ENCODE measurements around the gene ERVFRD-1.

The ERVFRD-1 gene

GRCh38 chr6:11110921-11111768, at the start of gene ERVFRD-1:
ERVFRD-1 (minus strand) TSS chr6:11111725; CDS start chr6:11105310, 6,415 bp downstream.
- peak; percentile 17 for DNase-seq

GRCh38 chr6:11160199-11160598, 48.7 kb upstream of the ERVFRD-1 start:
- DNase-seq: no peak

- DNase-seq: no peak
Observed at GRCh38 chr6:11155589-11155988, 44.1 kb upstream of the ERVFRD-1 start.

- DNase-seq: no peak
Observed at GRCh38 chr6:11153447-11153846, 41.9 kb upstream of the ERVFRD-1 start.

GRCh38 chr6:11152581-11152980, 41.1 kb upstream of the ERVFRD-1 start:
- DNase-seq: no peak

GRCh38 chr6:11151488-11151887, 40.0 kb upstream of the ERVFRD-1 start:
- no peak for DNase-seq

- no peak for DNase-seq
Observed at GRCh38 chr6:11149551-11149950, 38.0 kb upstream of the ERVFRD-1 start.

GRCh38 chr6:11146117-11146826, 34.7 kb upstream of the ERVFRD-1 start:
- no peak for DNase-seq

GRCh38 chr6:11144393-11144851, 32.9 kb upstream of the ERVFRD-1 start:
- DNase-seq: peak; percentile 84

- peak; percentile 20 for DNase-seq
Observed at GRCh38 chr6:11143394-11144371, 32.2 kb upstream of the ERVFRD-1 start.

GRCh38 chr6:11142296-11143027, 30.9 kb upstream of the ERVFRD-1 start:
- DNase-seq: no peak

GRCh38 chr6:11141295-11141694, 29.8 kb upstream of the ERVFRD-1 start:
- DNase-seq: no peak

- no peak for DNase-seq
Observed at GRCh38 chr6:11140056-11140455, 28.5 kb upstream of the ERVFRD-1 start.

- DNase-seq: no peak
Observed at GRCh38 chr6:11139051-11139960, 27.8 kb upstream of the ERVFRD-1 start.

GRCh38 chr6:11136809-11137208, 25.3 kb upstream of the ERVFRD-1 start:
- no peak for DNase-seq

- DNase-seq: no peak
Observed at GRCh38 chr6:11133281-11133680, 21.8 kb upstream of the ERVFRD-1 start.

- DNase-seq: no peak
Observed at GRCh38 chr6:11132194-11132888, 20.8 kb upstream of the ERVFRD-1 start.

GRCh38 chr6:11130605-11131004, 19.1 kb upstream of the ERVFRD-1 start:
- DNase-seq: no peak

GRCh38 chr6:11129908-11130565, 18.5 kb upstream of the ERVFRD-1 start:
- DNase-seq: no peak

- DNase-seq: no peak
Observed at GRCh38 chr6:11128608-11129007, 17.1 kb upstream of the ERVFRD-1 start.

Measured in stimulated activated CD4-positive, alpha-beta T cell treated with anti-CD3 and anti-CD28 coated beads, Interleukin-15, amount 100 ng/mL, for 24 hours (primary cell).